Loucy (cell line): Measurements from ENCODE around the gene MAPRE2.

Source experiments
- H2AFZ ChIP-seq: fragments of 200-600 bp; sonication (generic); 2 replicates; pipeline ENCODE4 v1.6.0; 2016; ENCODE audit warnings: antibody characterized with exemption, mild to moderate bottlenecking, low read length, moderate library complexity
- H3F3A ChIP-seq: fragments of 200-600 bp; 2 replicates; pipeline ENCODE4 v1.6.0; 2016; ENCODE audit warnings: antibody characterized with exemption, low read depth, mild to moderate bottlenecking
- H3K27me3 ChIP-seq: fragments of 200-600 bp; sonication (generic); 2 replicates; pipeline ENCODE4 v1.6.1; 2014; ENCODE audit warnings: low read length, mild to moderate bottlenecking; ENCODE audit not compliant: insufficient read depth, poor library complexity, severe bottlenecking
- H3K36me3 ChIP-seq: fragments of 200-600 bp; sonication (generic); 2 replicates; pipeline ENCODE4 v1.6.1; 2016; ENCODE audit warnings: low read length; ENCODE audit not compliant: insufficient read depth
- H3K4me1 ChIP-seq: fragments of 200-600 bp; sonication (generic); 2 replicates; pipeline ENCODE4 v1.5.1; 2014; ENCODE audit warnings: low read length, mild to moderate bottlenecking; ENCODE audit not compliant: insufficient read depth, poor library complexity, severe bottlenecking
- H3K4me2 ChIP-seq: fragments of 200-600 bp; sonication (generic); 2 replicates; pipeline ENCODE4 v1.6.0; 2014; ENCODE audit warnings: antibody characterized with exemption, low read length, low read depth, mild to moderate bottlenecking; ENCODE audit not compliant: poor library complexity, severe bottlenecking
- H3K4me3 ChIP-seq: fragments of 200-600 bp; sonication (generic); 2 replicates; pipeline ENCODE4 v1.5.1; 2014; ENCODE audit warnings: low read length, mild to moderate bottlenecking, mixed read lengths; ENCODE audit not compliant: poor library complexity, severe bottlenecking
- H3K79me2 ChIP-seq: fragments of 200-600 bp; sonication (generic); 2 replicates; pipeline ENCODE4 v1.6.1; 2014; ENCODE audit warnings: low read length; ENCODE audit not compliant: insufficient read depth
- H3K9ac ChIP-seq: fragments of 200-600 bp; sonication (generic); 2 replicates; pipeline ENCODE4 v1.6.0; 2014; ENCODE audit warnings: mild to moderate bottlenecking, low read depth, low read length, moderate library complexity; ENCODE audit not compliant: poor library complexity, severe bottlenecking
- H3K9me2 ChIP-seq: fragments of 200-600 bp; sonication (generic); replicated peaks from 2 replicates; pipeline ENCODE4 v1.6.1; 2016; ENCODE audit warnings: low read depth, low read length, mixed read lengths
- H3K9me3 ChIP-seq: fragments of 200-600 bp; sonication (generic); 2 replicates; pipeline ENCODE4 v1.6.1; 2014; ENCODE audit warnings: mild to moderate bottlenecking, antibody characterized with exemption, low read length, low read depth; ENCODE audit not compliant: insufficient read depth
- H4K20me1 ChIP-seq: fragments of 200-600 bp; sonication (generic); 2 replicates; pipeline ENCODE4 v1.6.0; 2014; ENCODE audit warnings: antibody characterized with exemption, low read length, mild to moderate bottlenecking; ENCODE audit not compliant: insufficient read depth, poor library complexity, severe bottlenecking
- EZH2phosphoT487 ChIP-seq: fragments of 200-600 bp; IDR thresholded peaks from 2 replicates; pipeline ENCODE4 v1.6.1; 2018; ENCODE audit warnings: antibody characterized with exemption, mild to moderate bottlenecking, moderate library complexity, borderline replicate concordance
- TF ChIP-seq, protein P1 (sequence below): fragments of 200-600 bp; sonication (generic); conservative IDR thresholded peaks from 2 replicates; pipeline ENCODE4 v1.5.1; 2014; ENCODE audit warnings: mild to moderate bottlenecking, antibody characterized with exemption, low read length

Gene MAPRE2

DNA sequence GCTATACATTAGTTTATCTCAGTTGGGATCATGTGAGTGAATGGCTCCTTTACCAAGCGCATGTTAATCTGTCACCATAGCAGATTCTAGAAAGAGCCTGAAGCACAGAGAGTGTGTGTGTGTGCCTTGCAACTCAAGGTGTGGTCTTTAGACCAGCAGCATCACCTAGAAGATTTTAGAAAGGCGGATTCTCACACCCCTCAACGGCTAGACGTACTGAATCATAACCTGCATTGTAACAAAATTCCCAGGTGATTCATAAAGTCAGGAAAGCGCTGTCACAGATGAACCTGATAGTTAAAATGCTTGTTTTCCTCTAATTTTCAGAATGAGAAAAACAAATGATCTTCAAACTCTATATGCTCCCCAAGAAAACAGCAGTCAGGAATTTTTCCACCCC lies 45.5 kb upstream of the MAPRE2 start:
- Histone ChIP-seq H3K4me1 (peaks cover 10% of the 10 kb centered on the region), H3K9me2 (no peaks in the 10 kb centered on the region), H4K20me1 (no peaks in the 10 kb centered on the region), H3K9ac (no peak overlapping the region), H3K4me2 (no peak overlapping the region), H3F3A (no peaks in the 10 kb centered on the region), H3K9me3 (no peaks in the 10 kb centered on the region), H2AFZ (no peak overlapping the region), H3K4me3 (no peak overlapping the region), H3K27me3 (no peaks in the 10 kb centered on the region), H3K36me3 (no peaks in the 10 kb centered on the region), H3K79me2 (no peaks in the 10 kb centered on the region)
- TF ChIP-seq EZH2phosphoT487 = no peak
- TF ChIP-seq, protein P1, sequence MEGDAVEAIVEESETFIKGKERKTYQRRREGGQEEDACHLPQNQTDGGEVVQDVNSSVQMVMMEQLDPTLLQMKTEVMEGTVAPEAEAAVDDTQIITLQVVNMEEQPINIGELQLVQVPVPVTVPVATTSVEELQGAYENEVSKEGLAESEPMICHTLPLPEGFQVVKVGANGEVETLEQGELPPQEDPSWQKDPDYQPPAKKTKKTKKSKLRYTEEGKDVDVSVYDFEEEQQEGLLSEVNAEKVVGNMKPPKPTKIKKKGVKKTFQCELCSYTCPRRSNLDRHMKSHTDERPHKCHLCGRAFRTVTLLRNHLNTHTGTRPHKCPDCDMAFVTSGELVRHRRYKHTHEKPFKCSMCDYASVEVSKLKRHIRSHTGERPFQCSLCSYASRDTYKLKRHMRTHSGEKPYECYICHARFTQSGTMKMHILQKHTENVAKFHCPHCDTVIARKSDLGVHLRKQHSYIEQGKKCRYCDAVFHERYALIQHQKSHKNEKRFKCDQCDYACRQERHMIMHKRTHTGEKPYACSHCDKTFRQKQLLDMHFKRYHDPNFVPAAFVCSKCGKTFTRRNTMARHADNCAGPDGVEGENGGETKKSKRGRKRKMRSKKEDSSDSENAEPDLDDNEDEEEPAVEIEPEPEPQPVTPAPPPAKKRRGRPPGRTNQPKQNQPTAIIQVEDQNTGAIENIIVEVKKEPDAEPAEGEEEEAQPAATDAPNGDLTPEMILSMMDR = no peak

DNA sequence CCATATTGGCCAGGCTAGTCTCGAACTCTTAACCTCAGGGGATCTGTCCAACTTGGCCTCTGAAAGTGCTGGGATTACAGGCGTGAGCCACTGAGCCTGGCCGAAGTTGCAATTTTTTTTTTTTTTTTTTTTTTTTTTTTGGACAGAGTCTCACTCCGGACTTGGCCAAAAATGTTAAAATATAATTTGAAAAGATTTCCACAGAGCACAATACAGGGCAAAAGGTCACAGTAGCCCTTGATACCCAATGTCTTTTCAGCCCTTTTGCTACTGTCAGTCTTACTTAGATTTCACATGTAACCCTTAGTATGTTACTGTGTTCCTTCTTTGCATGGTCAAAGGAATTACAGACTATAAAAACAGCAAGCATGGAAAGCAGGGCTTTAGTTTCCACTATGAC lies 42.6 kb upstream of the MAPRE2 start:
- Histone ChIP-seq H3K9ac (no peak overlapping the region), H4K20me1 (no peaks in the 10 kb centered on the region), H3K9me3 (no peaks in the 10 kb centered on the region), H3K4me1 (peaks cover 4% of the 10 kb centered on the region), H3K4me3 (no peak overlapping the region), H3K27me3 (no peaks in the 10 kb centered on the region), H3K4me2 (no peak overlapping the region), H3K79me2 (no peaks in the 10 kb centered on the region), H3K9me2 (no peaks in the 10 kb centered on the region), H3K36me3 (no peaks in the 10 kb centered on the region), H3F3A (no peaks in the 10 kb centered on the region), H2AFZ (no peak overlapping the region)
- TF ChIP-seq, protein P1 = no peak
- no peak for TF ChIP-seq EZH2phosphoT487

DNA sequence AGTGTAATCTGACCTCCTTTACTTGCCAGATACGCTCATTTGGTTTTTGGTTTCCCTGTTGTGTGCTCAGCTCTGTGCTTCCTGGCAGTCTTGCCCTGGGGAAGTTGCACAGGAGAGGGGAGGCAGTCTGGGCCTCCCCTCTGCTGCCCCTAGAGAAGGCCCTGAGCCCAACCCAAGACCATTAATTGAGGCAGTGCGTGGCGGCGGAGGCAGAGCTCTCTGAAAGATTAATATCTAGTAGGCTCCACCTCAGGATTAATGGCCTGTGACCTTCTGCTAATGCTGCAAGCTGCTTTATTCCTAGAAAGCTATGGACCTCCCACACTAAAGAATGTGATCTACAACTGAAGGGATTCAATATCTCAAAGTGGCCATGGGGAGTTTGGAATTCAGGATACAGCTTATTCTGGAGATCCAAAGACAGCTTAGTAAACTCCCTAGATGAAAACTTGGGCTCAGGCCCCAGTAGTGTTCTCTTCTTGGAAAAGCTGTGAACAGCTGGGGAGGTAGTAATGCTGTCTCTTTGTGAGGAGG lies 41.4 kb upstream of the MAPRE2 start:
- H3K79me2 ChIP-seq = no peaks in the 10 kb centered on the region
- no peaks in the 10 kb centered on the region for H3K36me3 ChIP-seq
- no peaks in the 10 kb centered on the region for H3K27me3 ChIP-seq
- H3F3A ChIP-seq = no peaks in the 10 kb centered on the region
- no peaks in the 10 kb centered on the region for H3K9me2 ChIP-seq
- no peak overlapping the region for H2AFZ ChIP-seq
- H4K20me1 ChIP-seq = no peaks in the 10 kb centered on the region
- H3K4me2 ChIP-seq = no peak overlapping the region
- H3K9me3 ChIP-seq = no peaks in the 10 kb centered on the region
- no peaks in the 10 kb centered on the region for H3K4me1 ChIP-seq
- no peak for TF ChIP-seq EZH2phosphoT487
- TF ChIP-seq, protein P1 = no peak
- H3K4me3 ChIP-seq = no peak overlapping the region
- no peak overlapping the region for H3K9ac ChIP-seq
